NT2/D1 (cell line): ENCODE measurements around the gene XPNPEP2.

Source experiments
- SUZ12 ChIP-seq: IDR thresholded peaks from 2 replicates; pipeline ENCODE4 v1.6.1; 2011; ENCODE audit not compliant: insufficient read length, insufficient read depth; ENCODE audit errors: extremely low read depth
- YY1 ChIP-seq: IDR thresholded peaks from 2 replicates; pipeline ENCODE4 v1.6.1; 2011; ENCODE audit not compliant: insufficient read length, insufficient read depth

- no peak for TF ChIP-seq YY1
- no peak for TF ChIP-seq SUZ12
Observed at GRCh38 chrX:129732857-129733256, 5.9 kb upstream of the XPNPEP2 start.
